Left lung (tissue), 10 donors: ENCODE results near the gene CHDH. TPM values are rescaled to one million over a fixed set of nuclear protein-coding genes. Genes with fewer than 3 reads are reported as not detected.

Source experiments
- ATAC-seq: fragments of 200-7000 bp; cut with Tn5 transposase; one replicate; pipeline ENCODE4 v1.9.1; 2020; ENCODE audit warnings: moderate library complexity
- DNase-seq, 4 donors: peaks; one replicate each; pipeline ENCODE4 v3.0.0-alpha.2; 2013 to 2020
- H3K27ac ChIP-seq, 2 donors: fragments of 200-600 bp; sonication (generic) in 1 of 2; one replicate each; pipeline versions ENCODE4 v1.5.0 to v1.8.0; 2020 to 2021
- H3K27me3 ChIP-seq, 2 donors: fragments of 200-600 bp; sonication (generic) in 1 of 2; one replicate each; pipeline versions ENCODE4 v1.5.0 to v1.8.0; 2020 to 2021
- H3K36me3 ChIP-seq, 2 donors: fragments of 200-600 bp; sonication (generic) in 1 of 2; one replicate each; pipeline versions ENCODE4 v1.5.0 to v1.8.0; 2020 to 2021
- H3K4me1 ChIP-seq, 2 donors: fragments of 200-600 bp; one replicate each; pipeline ENCODE4 v1.8.0; 2021
- H3K4me3 ChIP-seq, 2 donors: fragments of 200-600 bp; sonication (generic) in 1 of 2; one replicate each; pipeline versions ENCODE4 v1.5.0 to v1.8.0; 2020 to 2021; ENCODE audit warnings: mild to moderate bottlenecking in 1 of 2
- H3K9me3 ChIP-seq, 2 donors: fragments of 200-600 bp; sonication (generic) in 1 of 2; one replicate each; pipeline versions ENCODE4 v1.5.0 to v1.8.0; 2020 to 2021
- intact Hi-C, 2 donors: fragments of 100-400 bp; cut with DNase I; formaldehyde crosslinking; loops; one replicate each; pipeline versions ENCODE4 v1.11.2 to v1.14.2; 2022
- polyA plus RNA-seq, 6 donors: library from polyadenylated mRNA; unstranded; fragments of 120-200 nt; gene quantifications; one replicate each; pipeline ENCODE4 v1.2.1, GENCODE V29; 2013; ENCODE audit not compliant: insufficient read length in 6 of 6
- total RNA-seq, 2 donors: library from RNA; stranded (reverse); fragmentation: NEBNext Ultra II Directional; extraction: Animal tissue kit (Norgen Biotek cat#: 25700); gene quantifications; one replicate each; pipeline ENCODE4 v1.2.1, GENCODE V29; 2021
- TF ChIP-seq, protein P1 (sequence below), 2 donors: fragments of 200-600 bp; sonication (generic) in 1 of 2; IDR thresholded peaks; one replicate each; pipeline versions ENCODE4 v1.5.0 to v1.8.0; 2021; ENCODE audit warnings: antibody characterized with exemption in 2 of 2
- donor health status: DM: no; HTN: yes; CAD: no.
- donor health status: DM: no; HTN: no; CAD: no.

CHDH gene
- total and polyA plus RNA-seq, 8 donors: 3.3 to 11.4 (median 4.3) TPM

- no peaks in the 10 kb centered on the region for H3K27me3 ChIP-seq
- TF ChIP-seq, protein P1, sequence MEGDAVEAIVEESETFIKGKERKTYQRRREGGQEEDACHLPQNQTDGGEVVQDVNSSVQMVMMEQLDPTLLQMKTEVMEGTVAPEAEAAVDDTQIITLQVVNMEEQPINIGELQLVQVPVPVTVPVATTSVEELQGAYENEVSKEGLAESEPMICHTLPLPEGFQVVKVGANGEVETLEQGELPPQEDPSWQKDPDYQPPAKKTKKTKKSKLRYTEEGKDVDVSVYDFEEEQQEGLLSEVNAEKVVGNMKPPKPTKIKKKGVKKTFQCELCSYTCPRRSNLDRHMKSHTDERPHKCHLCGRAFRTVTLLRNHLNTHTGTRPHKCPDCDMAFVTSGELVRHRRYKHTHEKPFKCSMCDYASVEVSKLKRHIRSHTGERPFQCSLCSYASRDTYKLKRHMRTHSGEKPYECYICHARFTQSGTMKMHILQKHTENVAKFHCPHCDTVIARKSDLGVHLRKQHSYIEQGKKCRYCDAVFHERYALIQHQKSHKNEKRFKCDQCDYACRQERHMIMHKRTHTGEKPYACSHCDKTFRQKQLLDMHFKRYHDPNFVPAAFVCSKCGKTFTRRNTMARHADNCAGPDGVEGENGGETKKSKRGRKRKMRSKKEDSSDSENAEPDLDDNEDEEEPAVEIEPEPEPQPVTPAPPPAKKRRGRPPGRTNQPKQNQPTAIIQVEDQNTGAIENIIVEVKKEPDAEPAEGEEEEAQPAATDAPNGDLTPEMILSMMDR (IDR thresholded peaks at IDR 0.05): no peak
Measured at GRCh38 chr3:53809764-53810400, 36.3 kb downstream of the CHDH start.

GRCh38 chr3:53809267-53809666, 37.0 kb downstream of the CHDH start:
- no peak overlapping the region for H3K27ac ChIP-seq
- H3K9me3 ChIP-seq: no peaks in the 10 kb centered on the region
- DNase-seq: no peak
- no peaks in the 10 kb centered on the region for H3K36me3 ChIP-seq
- ATAC-seq: no peak
- no peaks in the 10 kb centered on the region for H3K27me3 ChIP-seq
- intact Hi-C loops: no loop called here
- H3K4me1 ChIP-seq: no peaks in the 10 kb centered on the region
- no peak overlapping the region for H3K4me3 ChIP-seq
- TF ChIP-seq, protein P1 (IDR thresholded peaks at IDR 0.05): no peak

More at GRCh38 chr3:53809764-53810400, 36.3 kb downstream of the CHDH start:
- intact Hi-C loops: no loop called here
- ATAC-seq (no peak), DNase-seq (no peak)
- Histone ChIP-seq H3K27ac (no peak overlapping the region), H3K36me3 (peaks cover 0 to under 1% of the 10 kb centered on the region in 2 donors), H3K4me3 (no peak overlapping the region), H3K9me3 (no peaks in the 10 kb centered on the region), H3K4me1 (no peaks in the 10 kb centered on the region)

DNA sequence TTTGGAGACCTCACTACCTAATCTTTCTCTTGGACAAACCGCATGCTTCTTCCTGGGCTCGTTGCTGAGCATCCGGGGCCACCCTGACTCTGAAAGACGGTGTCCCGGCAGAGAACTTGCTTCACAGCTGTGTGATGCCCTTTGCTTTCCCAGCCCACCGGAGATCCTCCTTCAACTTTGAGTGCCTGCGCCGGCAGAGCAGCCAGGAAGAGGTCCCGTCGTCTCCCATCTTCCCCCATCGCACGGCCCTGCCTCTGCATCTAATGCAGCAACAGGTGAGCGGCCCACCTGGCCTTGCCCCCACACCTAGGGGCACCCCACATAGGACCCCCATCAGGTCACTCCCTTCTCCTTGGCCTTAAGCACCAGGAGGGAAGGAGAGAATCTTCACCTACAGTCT, 37.7 kb downstream of the CHDH start:
- Histone ChIP-seq H3K4me1 (no peaks in the 10 kb centered on the region), H3K27ac (no peak overlapping the region), H3K27me3 (no peaks in the 10 kb centered on the region), H3K9me3 (no peaks in the 10 kb centered on the region), H3K4me3 (no peak overlapping the region), H3K36me3 (no peaks in the 10 kb centered on the region)
- DNase-seq (no peak), ATAC-seq (no peak)
- TF ChIP-seq, protein P1 (IDR thresholded peaks at IDR 0.05): no peak
- intact Hi-C loops: no loop called here

- TF ChIP-seq, protein P1 (IDR thresholded peaks at IDR 0.05): no peak
- intact Hi-C loops: no loop called here
- no peak overlapping the region for H3K4me3 ChIP-seq
- ATAC-seq (no peak), DNase-seq (no peak)
- no peaks in the 10 kb centered on the region for H3K27me3 ChIP-seq
- H3K9me3 ChIP-seq: no peaks in the 10 kb centered on the region
- H3K27ac ChIP-seq: no peak overlapping the region
- no peaks in the 10 kb centered on the region for H3K4me1 ChIP-seq
- H3K36me3 ChIP-seq: no peaks in the 10 kb centered on the region
Measured at GRCh38 chr3:53807117-53807810, 39.0 kb downstream of the CHDH start.
